ENCODE measurements around the gene GTF2IRD1.
"Not testable (repeated sequence)": the region's sequence is repeated elsewhere in the genome, so short reads cannot be mapped to it uniquely, and the experiment has no call there.

The GTF2IRD1 gene

DNA sequence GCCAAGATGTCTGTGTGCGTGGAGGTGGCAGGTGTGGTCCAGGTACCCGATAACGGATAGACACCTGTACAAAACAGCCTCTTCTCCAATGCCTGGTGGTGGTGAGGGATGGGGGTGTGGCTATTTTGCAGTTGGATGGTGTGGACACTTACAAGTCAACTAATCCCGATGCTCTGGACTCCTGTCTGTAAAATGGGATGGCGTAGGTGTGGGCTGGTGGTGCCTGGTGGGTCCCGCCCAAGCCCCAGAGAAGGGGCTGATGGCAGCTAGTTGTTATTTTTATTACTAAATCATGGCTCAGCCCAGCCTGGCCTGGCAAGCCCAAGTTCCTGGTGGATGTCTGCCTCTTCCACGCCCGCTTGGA lies 22.3 kb downstream of the GTF2IRD1 start:
- Mint-ChIP-seq H3K4me3 (no peak overlapping the region), H3K36me3 (no peaks in the 10 kb centered on the region), H3K4me1 (peaks cover 5% of the 10 kb centered on the region), H3K27me3 (peaks cover 2% of the 10 kb centered on the region), H3K27ac (no peak overlapping the region), H3K9me3 (no peaks in the 10 kb centered on the region)

DNA sequence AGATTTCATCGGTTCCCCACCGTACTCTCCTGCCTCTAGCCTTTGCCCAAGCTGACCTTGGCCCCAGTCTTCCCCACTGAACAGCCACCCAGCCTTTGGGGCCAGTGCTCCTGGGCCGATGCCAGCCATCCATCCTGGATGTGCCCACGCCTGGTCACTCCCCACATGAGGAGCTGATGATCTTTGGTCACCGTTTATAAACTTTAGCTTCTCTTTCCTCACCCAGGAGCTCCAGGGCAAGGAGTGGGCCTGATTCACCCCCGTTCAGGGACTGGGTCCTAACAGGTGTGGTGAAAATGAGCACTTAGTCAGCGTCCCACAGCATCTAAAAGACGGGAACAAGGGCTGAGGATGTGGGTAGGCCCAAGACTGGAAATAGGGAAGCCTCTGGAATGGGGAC lies 22.9 kb downstream of the GTF2IRD1 start:
- Mint-ChIP-seq H3K36me3 (no peaks in the 10 kb centered on the region), H3K9me3 (no peaks in the 10 kb centered on the region), H3K27me3 (peaks cover 2% of the 10 kb centered on the region), H3K4me3 (no peak overlapping the region), H3K27ac (no peak overlapping the region), H3K4me1 (peaks cover 5% of the 10 kb centered on the region)

DNA sequence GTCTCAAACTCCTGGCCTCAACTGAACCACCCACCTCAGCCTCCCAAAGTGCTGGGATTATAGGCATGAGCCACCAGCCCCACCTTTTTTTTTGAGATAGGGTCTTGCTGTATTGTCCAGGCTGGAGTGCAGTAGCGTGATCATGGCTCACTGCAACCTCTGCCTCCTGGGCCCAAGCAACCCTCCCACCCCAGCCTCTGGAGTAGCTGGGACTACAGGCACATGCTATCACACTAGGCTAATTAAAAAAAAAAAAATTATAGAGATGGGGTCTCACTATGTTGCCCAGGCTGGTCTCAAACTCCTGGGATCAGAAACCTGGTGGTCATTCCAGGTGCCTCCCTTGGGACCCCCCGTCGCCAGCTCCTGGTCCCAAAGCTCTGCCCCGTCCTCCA lies 25.0 kb downstream of the GTF2IRD1 start:
- H3K36me3 Mint-ChIP-seq: no peaks in the 10 kb centered on the region
- H3K4me3 Mint-ChIP-seq: no peak overlapping the region
- H3K27me3 Mint-ChIP-seq: peaks cover 3% of the 10 kb centered on the region
- H3K9me3 Mint-ChIP-seq: no peaks in the 10 kb centered on the region
- peaks cover 5% of the 10 kb centered on the region for H3K4me1 Mint-ChIP-seq
- no peak overlapping the region for H3K27ac Mint-ChIP-seq

DNA sequence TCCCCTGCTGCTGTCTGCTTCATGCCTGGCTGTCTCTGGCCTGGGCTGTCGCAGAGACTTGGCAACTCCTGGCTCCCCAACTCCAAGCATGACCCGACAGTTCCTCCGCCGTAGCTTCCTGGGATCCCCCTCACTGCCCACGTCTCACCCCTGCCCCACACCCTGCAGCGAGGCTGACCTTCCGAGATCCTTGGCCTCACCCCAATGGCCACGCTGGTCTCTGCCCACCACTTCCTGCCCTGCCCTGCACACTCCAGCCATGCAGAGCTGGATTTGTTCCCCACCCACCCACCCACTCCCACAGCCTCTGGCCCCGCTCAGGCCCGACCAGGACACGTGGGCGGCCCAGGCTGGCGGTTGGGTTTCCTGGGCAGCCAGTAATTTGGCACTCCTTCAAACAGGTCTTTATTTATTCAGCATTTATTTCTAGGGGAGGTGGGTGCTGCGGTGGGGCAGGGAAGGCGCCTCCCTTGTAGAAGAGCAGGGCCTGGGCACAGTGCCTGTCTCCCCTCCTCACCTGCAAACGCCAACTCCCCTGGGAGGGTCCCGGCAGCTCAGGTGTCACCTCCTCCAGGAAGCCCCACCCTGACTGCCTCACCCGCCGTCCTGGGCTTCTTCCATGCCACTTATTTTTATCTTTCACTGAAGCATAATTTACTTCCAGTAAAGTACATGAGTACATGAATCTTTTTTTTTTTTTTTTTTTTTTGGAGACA lies 25.5 kb downstream of the GTF2IRD1 start:
- no peaks in the 10 kb centered on the region for H3K36me3 Mint-ChIP-seq
- no peak overlapping the region for H3K4me3 Mint-ChIP-seq
- peaks cover 3% of the 10 kb centered on the region for H3K27me3 Mint-ChIP-seq
- peaks cover 5% of the 10 kb centered on the region for H3K4me1 Mint-ChIP-seq
- H3K27ac Mint-ChIP-seq: no peak overlapping the region
- H3K9me3 Mint-ChIP-seq: no peaks in the 10 kb centered on the region

DNA sequence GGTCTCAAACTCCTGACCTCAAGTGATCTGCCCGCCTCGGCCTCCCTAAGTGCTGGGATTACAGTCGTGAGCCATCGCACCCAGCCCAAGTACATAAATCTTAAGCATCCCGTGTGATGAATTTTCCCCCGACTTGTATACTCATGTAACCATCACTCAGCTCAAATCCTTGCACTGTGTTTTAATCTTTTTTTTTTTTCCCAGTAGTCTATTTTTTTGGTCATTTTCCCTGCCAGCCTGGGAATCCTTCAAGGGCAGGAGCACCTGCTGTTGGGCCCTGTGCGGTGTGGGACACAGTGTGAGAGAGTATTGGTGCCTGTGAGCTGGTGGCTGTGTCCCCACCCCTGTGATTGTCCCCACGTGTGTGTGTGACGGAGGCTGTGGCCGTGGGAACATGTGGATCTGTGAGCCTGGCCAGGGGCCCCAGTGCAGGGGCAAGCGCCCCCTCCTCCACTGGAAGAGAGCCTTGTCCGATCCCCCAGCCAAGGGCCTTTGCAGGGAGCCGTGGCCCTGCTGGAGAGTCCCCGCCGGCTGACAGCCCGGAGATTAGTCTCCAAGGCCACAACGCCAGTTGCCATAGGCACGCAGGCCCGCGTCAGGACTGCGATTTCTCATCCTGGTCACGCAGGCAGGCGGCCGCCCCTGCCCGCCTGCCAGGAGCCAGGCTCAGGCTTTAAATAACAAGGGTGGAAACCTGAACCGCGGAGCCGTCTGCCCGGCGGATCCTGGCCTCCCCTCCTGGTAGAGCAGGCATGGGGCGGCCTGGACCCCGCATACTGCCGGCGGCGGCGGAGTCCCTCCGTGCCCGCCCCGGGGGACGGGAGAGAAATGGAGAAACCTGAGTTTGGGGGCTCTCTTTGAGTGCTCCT lies 26.5 kb downstream of the GTF2IRD1 start:
- no peaks in the 10 kb centered on the region for H3K36me3 Mint-ChIP-seq

DNA sequence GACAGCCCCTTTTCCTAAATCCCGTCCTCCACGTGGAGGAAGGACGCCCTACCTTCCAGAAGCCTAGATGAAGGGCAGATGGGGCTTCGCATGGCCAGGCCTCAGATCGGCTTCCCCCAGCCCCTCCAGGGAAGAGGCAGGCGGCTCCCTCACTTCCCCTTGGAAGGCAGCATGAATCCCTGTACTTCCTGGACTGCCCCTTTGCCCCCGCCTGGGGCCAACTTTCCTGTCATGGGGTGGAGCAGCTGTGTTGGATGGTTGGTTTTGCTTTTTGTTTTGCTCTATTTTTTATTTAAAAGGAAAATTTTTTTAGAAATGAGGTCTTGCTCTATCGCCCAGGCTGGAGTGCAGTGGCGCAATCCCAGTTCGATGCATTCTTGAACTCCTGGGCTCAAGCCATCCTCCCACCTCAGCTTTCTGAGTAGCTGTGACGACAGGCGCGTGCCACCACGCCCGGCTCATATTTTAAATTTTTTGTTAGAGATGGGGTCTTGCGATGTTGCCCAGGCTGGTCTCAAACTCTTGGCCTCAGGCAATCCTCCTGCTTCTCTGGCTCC lies 27.2 kb downstream of the GTF2IRD1 start:
- Mint-ChIP-seq H3K4me1 (peaks cover 5% of the 10 kb centered on the region), H3K9me3 (no peaks in the 10 kb centered on the region), H3K27ac (no peak overlapping the region), H3K4me3 (no peak overlapping the region), H3K27me3 (peaks cover 3% of the 10 kb centered on the region), H3K36me3 (no peaks in the 10 kb centered on the region)

More for the DNA sequence above, 26.5 kb downstream of the GTF2IRD1 start:
- Mint-ChIP-seq H3K4me3 (no peak overlapping the region), H3K9me3 (no peaks in the 10 kb centered on the region), H3K4me1 (peaks cover 5% of the 10 kb centered on the region), H3K27me3 (peaks cover 3% of the 10 kb centered on the region), H3K27ac (no peak overlapping the region)

DNA sequence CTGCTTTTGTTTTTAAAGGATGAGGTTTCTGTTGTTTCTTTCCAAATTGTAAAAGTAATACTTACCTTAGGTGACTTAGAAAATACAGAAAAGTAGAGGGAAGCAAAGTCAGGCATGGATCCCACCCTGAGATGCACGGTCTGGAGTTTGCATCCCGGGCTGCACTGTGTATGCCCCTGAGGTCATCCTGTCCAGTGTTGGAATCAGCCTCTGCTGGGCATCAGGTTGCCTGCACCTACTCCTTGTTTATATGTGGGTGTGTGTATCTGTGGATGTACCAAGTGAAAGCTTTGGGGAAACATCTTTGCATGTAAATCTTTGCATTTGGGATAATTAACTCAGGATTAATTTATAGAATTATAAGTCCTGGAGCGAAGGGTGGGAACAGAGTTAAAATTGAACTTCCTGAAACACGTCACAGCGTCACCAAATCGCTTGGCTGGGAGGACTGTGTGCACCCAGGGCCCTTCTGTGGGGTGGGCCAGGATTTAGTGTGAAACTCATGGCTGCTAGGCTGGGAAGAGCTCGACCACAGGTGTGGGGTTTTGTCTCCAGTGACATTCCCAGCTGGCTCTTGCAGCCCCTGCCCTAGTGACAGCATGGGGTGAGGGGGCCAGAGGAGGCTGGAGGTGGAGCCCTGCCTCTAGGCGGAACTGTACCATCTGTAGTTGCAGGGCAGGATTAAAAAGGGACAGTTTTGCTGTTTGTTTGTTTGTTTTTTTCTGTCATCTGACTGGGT lies 27.9 kb downstream of the GTF2IRD1 start:
- Mint-ChIP-seq H3K27ac (no peak overlapping the region), H3K4me1 (peaks cover 5% of the 10 kb centered on the region), H3K9me3 (no peaks in the 10 kb centered on the region), H3K4me3 (no peak overlapping the region), H3K36me3 (no peaks in the 10 kb centered on the region), H3K27me3 (peaks cover 3% of the 10 kb centered on the region)

DNA sequence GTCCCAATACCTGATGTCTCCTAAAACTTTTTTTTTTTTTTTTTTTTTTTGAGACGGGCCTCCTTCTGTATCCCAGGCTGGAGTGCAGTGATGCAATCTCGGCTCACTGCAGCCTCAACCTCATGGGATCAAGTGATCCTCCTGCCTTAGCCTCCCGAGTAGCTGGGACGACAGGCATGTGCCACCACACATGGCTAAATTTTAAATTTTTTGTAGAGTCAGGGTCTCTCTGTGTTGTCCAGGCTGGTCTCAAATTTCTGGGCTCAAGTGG lies 28.4 kb downstream of the GTF2IRD1 start:
- Mint-ChIP-seq H3K4me3 (no peak overlapping the region), H3K27ac (no peak overlapping the region), H3K36me3 (no peaks in the 10 kb centered on the region), H3K27me3 (peaks cover 3% of the 10 kb centered on the region), H3K4me1 (peaks cover 5% of the 10 kb centered on the region), H3K9me3 (no peaks in the 10 kb centered on the region)

DNA sequence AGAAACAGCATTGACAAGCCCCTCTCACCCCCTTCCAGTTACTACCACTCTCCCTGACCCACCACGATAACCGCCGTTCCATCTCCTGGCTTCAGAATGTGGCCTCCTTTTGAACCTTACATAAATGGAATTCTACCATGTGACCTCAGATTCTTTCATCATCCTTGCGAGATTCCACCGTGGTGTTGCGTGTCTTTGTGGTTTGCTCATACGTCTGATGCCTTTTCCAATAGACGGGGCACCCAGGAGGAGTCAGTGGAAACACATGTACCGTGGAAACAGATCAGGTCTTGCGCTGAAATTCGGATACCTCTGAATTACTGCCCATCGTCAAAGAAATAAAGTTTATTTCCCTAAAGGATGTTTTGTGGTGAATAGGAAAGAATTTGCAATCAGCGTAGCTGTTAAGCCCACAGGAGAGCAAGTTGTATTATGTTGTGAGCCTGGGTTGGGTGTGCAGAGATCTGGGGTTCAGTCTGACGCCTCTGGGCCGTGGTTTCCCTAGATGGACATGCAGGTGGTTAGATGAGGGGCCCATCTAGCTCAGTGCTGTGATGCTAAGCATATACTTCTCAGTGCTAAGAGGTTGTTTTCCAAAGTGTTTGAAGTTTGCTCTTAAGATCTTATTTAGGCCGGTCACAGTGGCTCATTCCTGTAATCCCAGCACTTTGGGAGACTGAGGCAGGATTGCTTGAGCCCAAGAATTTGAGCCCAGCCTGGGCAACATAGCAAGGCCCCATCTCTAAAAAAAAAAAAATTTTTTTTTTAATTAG lies 29.1 kb downstream of the GTF2IRD1 start:
- Mint-ChIP-seq H3K27ac (no peak overlapping the region), H3K27me3 (peaks cover 3% of the 10 kb centered on the region), H3K9me3 (no peaks in the 10 kb centered on the region), H3K4me3 (no peak overlapping the region), H3K36me3 (no peaks in the 10 kb centered on the region), H3K4me1 (peaks cover 4% of the 10 kb centered on the region)

DNA sequence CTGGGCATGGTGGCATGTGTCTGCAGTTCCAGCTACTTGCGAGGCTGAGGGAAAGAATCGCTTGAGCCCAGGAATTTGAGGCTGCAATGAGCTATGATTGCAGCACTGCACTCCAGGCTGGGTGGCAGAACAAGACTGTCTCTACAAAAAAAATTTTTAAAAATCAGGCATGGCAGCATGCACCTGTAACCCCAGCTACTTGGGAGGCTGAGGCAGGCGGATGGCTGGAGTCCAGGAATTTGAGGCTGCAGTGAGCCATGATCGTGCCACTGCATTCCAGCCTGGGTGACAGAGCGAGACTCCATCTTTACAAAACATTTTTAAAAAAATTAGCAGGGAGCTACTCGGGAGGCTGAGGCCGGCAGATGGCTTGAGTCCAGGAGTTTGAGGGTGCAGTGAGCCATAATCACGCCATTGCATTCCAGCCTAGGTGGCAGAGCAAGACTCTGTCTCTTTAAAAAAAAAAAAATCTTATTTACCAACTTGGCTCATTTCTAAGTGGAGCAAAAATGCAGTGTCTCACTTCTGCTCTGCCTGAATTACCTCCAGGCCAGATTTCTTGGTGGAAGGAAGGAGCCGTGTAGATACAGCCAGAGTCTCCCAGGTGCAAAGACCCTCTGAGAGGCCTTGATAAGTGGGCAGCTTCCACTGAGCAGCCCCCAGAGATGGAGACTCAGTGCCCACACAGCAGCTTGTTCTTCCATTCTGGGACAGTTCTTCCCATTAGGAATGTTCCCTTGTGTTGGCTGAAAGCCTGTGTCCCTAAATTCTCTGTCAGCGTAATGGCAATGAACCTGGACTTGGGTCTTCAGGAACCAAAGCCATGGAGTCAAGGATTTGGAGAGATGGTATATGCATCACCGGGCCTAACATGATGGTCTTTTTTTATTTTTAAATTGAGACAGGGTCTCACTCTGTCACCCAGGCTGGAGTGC lies 30.0 kb downstream of the GTF2IRD1 start:
- Mint-ChIP-seq H3K4me3 (no peak overlapping the region), H3K9me3 (no peaks in the 10 kb centered on the region), H3K27me3 (peaks cover 3% of the 10 kb centered on the region), H3K27ac (no peak overlapping the region), H3K4me1 (no peaks in the 10 kb centered on the region), H3K36me3 (no peaks in the 10 kb centered on the region)

DNA sequence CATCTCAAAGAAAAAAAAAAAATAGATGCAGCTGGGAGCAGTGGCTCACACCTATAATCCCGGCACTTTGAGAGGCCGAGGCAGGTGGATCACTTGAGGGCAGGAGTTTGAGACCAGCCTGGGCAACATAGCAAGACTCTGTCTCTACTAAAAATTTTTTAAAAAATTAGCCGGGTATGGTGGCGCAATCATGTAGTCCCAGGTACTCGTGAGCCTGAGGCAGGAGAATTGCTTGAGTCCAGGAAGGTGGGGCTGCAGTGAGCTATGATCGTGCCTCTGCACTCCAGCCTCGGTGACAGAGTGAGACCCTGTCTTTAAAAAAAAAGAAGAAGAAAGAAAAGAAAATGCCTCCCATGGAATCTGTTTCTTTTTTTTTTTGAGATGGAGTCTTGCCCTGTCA lies 31.9 kb downstream of the GTF2IRD1 start:
- Mint-ChIP-seq H3K27me3 (peaks cover 1% of the 10 kb centered on the region), H3K27ac (no peak overlapping the region), H3K36me3 (no peaks in the 10 kb centered on the region), H3K4me1 (no peaks in the 10 kb centered on the region), H3K4me3 (no peak overlapping the region), H3K9me3 (no peaks in the 10 kb centered on the region)

DNA sequence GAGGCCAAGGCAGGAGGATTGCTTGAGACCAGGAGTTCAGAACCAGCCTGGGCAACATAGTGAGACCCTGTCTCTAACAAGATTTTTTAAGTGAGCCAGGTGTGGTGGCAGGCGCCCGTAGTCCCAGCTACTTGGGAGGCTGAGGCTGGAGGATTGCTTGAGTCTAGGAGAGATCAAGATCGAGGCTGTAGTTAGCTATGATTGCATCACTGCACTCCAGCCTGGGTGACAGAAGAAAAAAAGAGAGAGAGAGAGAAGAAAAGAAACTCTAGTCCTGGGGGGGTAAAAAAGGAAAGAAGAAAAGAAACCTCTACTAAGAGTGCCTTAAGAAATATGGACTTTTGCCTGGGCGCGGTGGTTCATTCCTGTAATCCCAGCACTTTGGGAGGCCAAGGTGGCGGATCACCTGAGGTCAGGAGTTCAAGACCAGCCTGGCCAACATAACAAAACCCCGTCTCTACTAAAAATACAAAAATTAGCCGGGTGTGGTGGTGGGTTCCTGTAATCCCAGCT lies 34.9 kb downstream of the GTF2IRD1 start:
- not testable (repeated sequence) for H3K4me3 Mint-ChIP-seq, H3K36me3 Mint-ChIP-seq, H3K9me3 Mint-ChIP-seq, H3K4me1 Mint-ChIP-seq, H3K27me3 Mint-ChIP-seq, H3K27ac Mint-ChIP-seq

DNA sequence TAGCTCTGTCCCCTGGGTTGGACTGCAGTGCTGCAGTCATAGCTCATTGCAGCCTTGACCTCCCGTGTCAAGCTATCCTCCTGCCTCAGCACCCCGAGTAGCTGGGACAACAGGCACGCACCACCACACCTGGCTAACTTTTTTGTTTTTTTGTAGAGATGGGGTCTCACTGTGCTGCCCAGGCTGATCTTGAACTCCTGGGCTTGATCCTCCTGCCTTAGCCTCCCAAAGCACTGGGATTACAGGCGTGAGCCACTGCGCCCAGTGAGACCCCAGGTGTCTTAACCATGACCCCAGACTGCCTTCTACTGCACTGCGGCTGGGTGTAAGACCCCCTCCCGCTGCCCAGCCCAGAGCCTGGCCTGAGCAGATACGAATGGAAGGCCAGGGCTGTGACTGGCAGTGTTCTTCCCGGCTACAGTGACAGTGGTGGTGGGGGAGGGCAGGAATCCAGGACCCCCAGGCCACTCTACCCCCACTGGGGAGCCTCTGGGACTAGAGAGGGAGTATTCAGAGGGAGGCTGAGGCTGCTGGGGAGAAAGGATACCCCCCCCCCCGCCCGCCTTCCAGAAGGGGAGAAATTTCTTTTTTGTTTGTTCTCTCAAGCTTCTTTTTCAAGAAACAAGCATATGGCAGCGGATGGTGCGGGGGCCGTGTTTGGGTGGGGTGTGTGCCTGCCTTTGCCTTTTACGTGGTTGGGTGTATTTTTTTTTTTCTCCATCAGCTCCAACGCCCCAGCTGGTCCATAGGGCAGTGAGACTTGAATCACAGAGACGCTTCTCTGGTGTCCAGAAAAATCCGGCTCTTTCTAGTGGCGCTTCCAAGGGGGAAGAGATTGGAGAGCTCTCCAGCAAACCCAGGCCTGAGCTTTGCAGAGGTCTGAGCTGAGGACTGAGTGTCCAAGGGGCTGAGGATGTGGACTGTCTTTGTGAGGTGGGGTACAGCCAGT lies 36.6 kb downstream of the GTF2IRD1 start:
- H3K36me3 Mint-ChIP-seq: no peaks in the 10 kb centered on the region
- no peaks in the 10 kb centered on the region for H3K9me3 Mint-ChIP-seq
- H3K27ac Mint-ChIP-seq: no peak overlapping the region
- no peak overlapping the region for H3K4me3 Mint-ChIP-seq
- no peaks in the 10 kb centered on the region for H3K27me3 Mint-ChIP-seq
- no peaks in the 10 kb centered on the region for H3K4me1 Mint-ChIP-seq
